Muscle of leg (tissue), 11 donors: ENCODE results near the gene MCM6. TPM values are rescaled to one million over a fixed set of nuclear protein-coding genes. Genes with fewer than 3 reads are reported as not detected.
"Not testable (repeated sequence)": the region's sequence is repeated elsewhere in the genome, so short reads cannot be mapped to it uniquely, and the experiment has no call there.

Experiments
- DNase-seq: peaks from one replicate; pipeline ENCODE4 v3.0.0; 2013
- H3K27ac ChIP-seq: one replicate; pipeline ENCODE4 v1.5.1; 2013; ENCODE audit warnings: mild to moderate bottlenecking, low read length, control low read depth
- H3K27me3 ChIP-seq: one replicate; pipeline ENCODE4 v1.6.1; 2013; ENCODE audit warnings: low read length; ENCODE audit not compliant: control insufficient read depth, insufficient read depth
- H3K36me3 ChIP-seq: one replicate; pipeline ENCODE4 v1.6.1; 2013; ENCODE audit warnings: low read length; ENCODE audit not compliant: control insufficient read depth, insufficient read depth
- H3K4me1 ChIP-seq: one replicate; pipeline ENCODE4 v1.6.1; 2013; ENCODE audit warnings: low read length; ENCODE audit not compliant: control insufficient read depth, insufficient read depth
- H3K4me3 ChIP-seq: one replicate; pipeline ENCODE4 v1.5.1; 2013; ENCODE audit warnings: low read length, control low read depth
- H3K9me3 ChIP-seq: replicated peaks from 2 replicates; pipeline ENCODE4 v1.6.1; 2013; ENCODE audit warnings: low read depth, low read length; ENCODE audit not compliant: control insufficient read depth
- WGBS: methylation state at CpG from one replicate; pipeline ENCODE4 v1.1.5; 2013; ENCODE audit warnings: missing lambda C conversion rate; ENCODE audit not compliant: insufficient coverage; 5-methylcytosine and 5-hydroxymethylcytosine counted together
- polyA plus RNA-seq, 8 donors: library from polyadenylated mRNA; unstranded; fragments of 120-200 nt; gene quantifications; one replicate each; pipeline versions ENCODE4 v1.2.1 to v1.2.3, GENCODE V29; 2013; ENCODE audit warnings: inconsistent platforms in 1 of 8, low replicate concordance in 1 of 8; ENCODE audit not compliant: insufficient read length in 8 of 8, insufficient read depth in 1 of 8
- total RNA-seq: library from RNA; stranded (reverse); fragments of 120-200 nt; gene quantifications from one replicate; pipeline ENCODE4 v1.2.4, GENCODE V29; 2013

Gene MCM6
- total and polyA plus RNA-seq, 9 donors: 14.2 to 36.8 (median 28.6) TPM

DNA sequence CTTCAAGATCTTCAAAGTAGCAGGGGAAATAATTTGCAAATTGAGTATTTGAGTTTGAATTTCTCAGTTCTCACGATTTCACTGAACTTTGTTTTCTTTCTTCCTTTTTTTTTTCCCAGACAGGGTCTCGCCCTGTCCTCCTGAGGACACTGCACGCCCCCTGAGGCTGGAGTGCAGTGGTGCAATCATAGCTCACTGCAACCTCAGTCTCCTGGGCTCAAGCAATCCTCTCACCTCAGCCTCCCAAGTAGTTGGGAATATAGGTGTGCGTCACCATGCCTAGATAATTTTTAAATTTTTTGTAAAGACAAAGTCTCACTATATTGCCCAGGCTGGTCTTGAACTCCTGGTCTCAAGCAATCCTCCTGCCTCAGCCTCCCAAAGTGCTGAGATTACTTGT, 80.6 kb downstream of the MCM6 start:
- WGBS: no CpG with 5 or more reads among the region's 4 CpGs
- not testable (repeated sequence) for DNase-seq

DNA sequence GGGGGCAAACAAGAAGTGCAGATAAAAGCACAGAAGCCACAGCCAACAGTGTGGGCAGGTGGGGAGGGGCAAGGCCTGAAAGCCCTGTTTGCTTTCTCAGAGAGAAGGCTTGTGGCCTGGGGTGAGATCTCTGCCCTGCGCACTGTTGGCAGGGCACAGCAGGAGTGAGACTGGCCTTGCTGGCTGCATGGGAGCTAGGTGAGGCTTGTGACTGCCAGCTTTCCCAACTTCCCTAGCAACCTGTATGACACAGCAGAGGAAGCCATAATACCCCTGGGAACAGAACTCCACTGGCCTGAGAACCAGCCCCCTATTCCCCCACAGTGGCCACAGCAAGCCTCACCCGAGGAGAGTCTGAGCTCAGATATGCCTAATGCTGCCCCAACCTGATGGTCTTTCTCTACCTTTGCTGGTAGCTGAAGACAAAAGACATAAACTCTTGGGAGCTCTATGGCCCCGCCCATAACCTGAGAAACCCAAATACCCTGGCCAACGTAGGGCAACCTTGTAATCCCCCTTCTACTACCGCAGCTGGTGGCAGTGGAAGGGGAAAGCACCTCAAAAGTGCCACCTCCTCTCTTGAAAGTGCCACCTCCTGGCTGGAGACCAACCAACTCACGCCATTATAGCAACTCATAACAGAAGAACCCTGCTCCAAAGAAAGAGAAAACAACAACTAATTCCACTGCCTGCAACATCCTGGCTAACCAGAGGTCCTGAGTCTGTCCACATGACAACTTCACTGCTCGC, 83.7 kb downstream of the MCM6 start:
- 92% methylated on average over 2 of the region's 7 CpGs for WGBS
- Histone ChIP-seq H3K4me3 (no peak overlapping the region), H3K27ac (no peak overlapping the region), H3K4me1 (no peaks in the 10 kb centered on the region), H3K36me3 (peaks cover under 1% of the 10 kb centered on the region), H3K27me3 (no peaks in the 10 kb centered on the region), H3K9me3 (no peaks in the 10 kb centered on the region)
- DNase-seq: no peak

More for the DNA sequence above, 80.6 kb downstream of the MCM6 start:
- not testable (repeated sequence) for H3K9me3 ChIP-seq, H3K27me3 ChIP-seq, H3K4me3 ChIP-seq, H3K4me1 ChIP-seq, H3K36me3 ChIP-seq, H3K27ac ChIP-seq

DNA sequence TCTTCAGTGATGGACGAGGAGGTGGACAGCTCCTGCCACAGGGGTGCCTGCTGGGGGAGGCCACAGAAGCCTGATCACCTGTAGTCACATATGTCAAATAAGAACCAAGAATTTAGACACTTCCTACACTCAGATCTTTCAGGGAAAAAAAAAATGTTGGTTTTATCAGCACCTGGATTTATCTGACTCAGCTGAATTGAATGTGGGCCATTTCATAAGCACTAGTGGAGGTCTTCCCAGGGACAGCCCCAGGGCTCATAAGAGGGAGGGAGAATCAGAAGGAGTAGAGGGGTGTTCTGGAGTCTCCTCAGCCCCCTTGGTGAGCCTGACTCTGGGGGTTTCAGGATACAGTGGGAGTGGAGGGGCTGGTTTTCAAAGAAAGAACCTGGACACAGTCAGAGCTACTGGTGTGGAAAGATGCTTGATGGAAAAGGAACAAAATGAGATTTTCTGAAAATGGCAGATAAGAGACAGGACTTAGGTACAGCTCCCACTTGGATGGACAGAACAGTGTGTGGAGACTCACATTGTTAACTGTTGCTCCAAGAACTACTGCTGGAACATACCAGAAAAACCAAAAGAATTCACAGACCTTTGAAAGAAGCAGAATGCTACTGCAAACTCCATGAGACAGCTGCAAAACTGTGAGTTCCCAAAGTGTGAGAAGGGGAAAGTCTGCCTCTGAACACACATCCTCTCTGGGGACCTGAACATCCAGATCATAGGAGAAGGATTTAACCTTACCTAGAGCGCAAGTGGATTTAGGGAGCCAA, 84.6 kb downstream of the MCM6 start:
- H3K4me1 ChIP-seq: no peaks in the 10 kb centered on the region
- no peaks in the 10 kb centered on the region for H3K27me3 ChIP-seq
- no peak overlapping the region for H3K4me3 ChIP-seq
- H3K36me3 ChIP-seq: peaks cover 7% of the 10 kb centered on the region
- no peaks in the 10 kb centered on the region for H3K9me3 ChIP-seq
- DNase-seq: no peak
- WGBS: 80% methylated on average over 1 of the region's 2 CpGs
- no peak overlapping the region for H3K27ac ChIP-seq

DNA sequence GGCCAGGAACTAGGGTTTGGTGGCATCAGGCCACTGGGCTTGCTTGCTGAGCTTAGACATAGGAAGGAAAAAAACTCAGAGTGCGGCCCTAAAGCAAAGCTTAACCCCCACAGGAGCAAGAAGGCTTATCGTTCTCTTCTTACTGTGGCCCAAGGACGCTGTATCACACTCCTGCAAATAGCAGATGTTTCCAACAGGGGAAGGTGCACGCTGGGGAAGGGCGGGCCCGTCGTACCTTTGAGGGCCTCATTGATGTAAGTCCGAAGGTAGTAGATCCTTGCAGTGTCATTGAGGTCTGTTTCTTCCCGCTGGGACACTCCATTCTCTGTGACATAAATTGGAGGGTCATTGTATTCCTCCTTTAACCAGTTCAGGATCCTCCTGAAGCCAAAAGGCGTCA, 85.8 kb downstream of the MCM6 start:
- H3K4me1 ChIP-seq: no peaks in the 10 kb centered on the region
- H3K27me3 ChIP-seq: no peaks in the 10 kb centered on the region
- H3K4me3 ChIP-seq: no peak overlapping the region
- WGBS: 96% methylated on average over 7 of the region's 10 CpGs
- H3K9me3 ChIP-seq: no peaks in the 10 kb centered on the region
- H3K36me3 ChIP-seq: peaks cover 9% of the 10 kb centered on the region
- no peak overlapping the region for H3K27ac ChIP-seq
- DNase-seq: no peak

Other genes starting within 250 kb of the MCM6 start
- 41.8 TPM for gene UBXN4, start 134.6 kb downstream of the MCM6 start, total RNA-seq
- gene UBXN4, start 134.6 kb downstream of the MCM6 start, polyA plus RNA-seq: 10 to 100 TPM; 60.5 to 81.8 (median 68.4) TPM
- gene LCT, start 39.3 kb downstream of the MCM6 start, total RNA-seq: not detected
- gene LCT, start 39.3 kb downstream of the MCM6 start, polyA plus RNA-seq: 1 to 10 TPM in 1 of 8 donors, under 1 TPM in 3, not detected in 4; 0.03 to 3.1 (median 0.35) TPM
- 78.2 TPM for gene DARS1, start 109.2 kb upstream of the MCM6 start, total RNA-seq
- gene DARS1, start 109.2 kb upstream of the MCM6 start, polyA plus RNA-seq: 100 to 1,000 TPM in 1 of 8 donors, 10 to 100 TPM in 7; 73.3 to 101 (median 82.6) TPM
- 23.1 TPM for gene CXCR4, start 241.7 kb upstream of the MCM6 start, total RNA-seq
- gene CXCR4, start 241.7 kb upstream of the MCM6 start, polyA plus RNA-seq: 10 to 100 TPM; 29.5 to 38.1 (median 32.1) TPM